Chondrocyte (in vitro differentiated cells): ENCODE results near the gene PCDHGB1. TPM values are rescaled to one million over a fixed set of nuclear protein-coding genes. Genes with fewer than 3 reads are reported as not detected.
A peak's percentile ranks its signal among the peaks of the same experiment; 100 is the strongest.
"Not testable (repeated sequence)": the region's sequence is repeated elsewhere in the genome, so short reads cannot be mapped to it uniquely, and the experiment has no call there.

ENCODE experiments used
- DNase-seq: peaks from one replicate; pipeline ENCODE4 v3.0.0; 2021; ENCODE audit warnings: mixed read lengths, low spot score
- H3K27ac Mint-ChIP-seq: one replicate; pipeline ENCODE4 v1.8.0; 2021; ENCODE audit warnings: mild to moderate bottlenecking, moderate library complexity, mixed read lengths; ENCODE audit not compliant: unreplicated experiment
- H3K27me3 Mint-ChIP-seq: 2 replicates; pipeline ENCODE4 v1.8.0; 2021; ENCODE audit warnings: low read depth, mixed read lengths
- H3K36me3 Mint-ChIP-seq: 2 replicates; pipeline ENCODE4 v1.8.0; 2021; ENCODE audit warnings: low read depth, mixed read lengths
- H3K4me1 Mint-ChIP-seq: 2 replicates; pipeline ENCODE4 v1.8.0; 2021; ENCODE audit warnings: low read depth, mild to moderate bottlenecking, mixed read lengths
- H3K4me3 Mint-ChIP-seq: one replicate; pipeline ENCODE4 v1.8.0; 2021; ENCODE audit warnings: mild to moderate bottlenecking, moderate library complexity, mixed read lengths; ENCODE audit not compliant: unreplicated experiment
- H3K9me3 Mint-ChIP-seq: 2 replicates; pipeline ENCODE4 v1.8.0; 2021; ENCODE audit warnings: low read depth, mixed read lengths
- total RNA-seq: library from RNA; stranded (reverse); gene quantifications from 3 replicates; pipeline ENCODE4 v1.2.1, GENCODE V29; 2021
- TF ChIP-seq, protein P1 (sequence below): fragments of 200-600 bp; sonication (generic); IDR thresholded peaks from 2 replicates; pipeline ENCODE4 v1.5.0; 2021; ENCODE audit warnings: antibody characterized with exemption, mild to moderate bottlenecking, moderate library complexity

Gene PCDHGB1
- total RNA-seq, 1 donor from 2014 or later = 2.7 TPM

DNA sequence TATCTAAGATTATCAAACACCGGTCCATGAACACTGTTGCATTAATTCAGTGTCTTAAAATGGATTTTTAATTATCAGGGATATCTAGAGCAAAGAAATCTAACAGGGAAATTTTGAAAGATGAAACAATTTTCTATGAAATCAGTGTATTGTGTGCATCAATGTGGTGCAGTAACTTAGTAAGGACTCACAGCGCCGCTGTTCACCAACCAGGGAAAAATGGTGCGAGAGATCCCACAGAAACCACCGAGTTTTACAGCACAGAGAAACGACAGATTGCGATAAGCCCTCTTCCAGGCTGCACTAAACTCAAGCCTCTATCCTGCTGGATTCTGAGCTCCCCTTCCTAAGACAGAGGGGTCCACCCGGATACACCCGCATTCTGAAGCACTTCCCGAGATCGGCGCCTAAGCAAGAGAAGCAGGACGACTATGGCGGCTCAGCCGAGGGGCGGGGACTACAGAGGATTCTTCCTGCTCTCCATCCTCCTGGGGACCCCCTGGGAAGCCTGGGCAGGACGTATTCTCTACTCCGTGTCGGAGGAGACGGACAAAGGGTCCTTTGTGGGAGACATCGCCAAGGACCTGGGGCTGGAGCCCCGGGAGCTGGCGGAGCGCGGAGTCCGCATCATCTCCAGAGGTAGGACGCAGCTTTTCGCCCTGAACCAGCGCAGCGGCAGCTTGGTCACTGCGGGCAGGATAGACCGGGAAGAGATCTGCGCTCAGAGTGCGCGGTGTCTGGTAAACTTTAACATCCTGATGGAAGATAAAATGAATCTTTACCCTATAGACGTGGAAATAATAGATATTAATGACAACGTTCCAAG is 32.8 kb downstream of the PCDHGB1 start, which contains the start of gene PCDHGA7:
PCDHGA7 (plus strand) TSS at position 274 of the 826 bp plus-strand sequence; CDS start at position 432, 158 bp downstream.
- Mint-ChIP-seq H3K4me1 (no peaks in the 10 kb centered on the region), H3K27me3 (no peaks in the 10 kb centered on the region), H3K4me3 (no peak within 1 kb of the TSS), H3K27ac (no peak within 1 kb of the TSS), H3K9me3 (peaks cover 51% of the 10 kb centered on the region), H3K36me3 (peaks cover 1% of the 10 kb centered on the region)
- TF ChIP-seq, protein P1, sequence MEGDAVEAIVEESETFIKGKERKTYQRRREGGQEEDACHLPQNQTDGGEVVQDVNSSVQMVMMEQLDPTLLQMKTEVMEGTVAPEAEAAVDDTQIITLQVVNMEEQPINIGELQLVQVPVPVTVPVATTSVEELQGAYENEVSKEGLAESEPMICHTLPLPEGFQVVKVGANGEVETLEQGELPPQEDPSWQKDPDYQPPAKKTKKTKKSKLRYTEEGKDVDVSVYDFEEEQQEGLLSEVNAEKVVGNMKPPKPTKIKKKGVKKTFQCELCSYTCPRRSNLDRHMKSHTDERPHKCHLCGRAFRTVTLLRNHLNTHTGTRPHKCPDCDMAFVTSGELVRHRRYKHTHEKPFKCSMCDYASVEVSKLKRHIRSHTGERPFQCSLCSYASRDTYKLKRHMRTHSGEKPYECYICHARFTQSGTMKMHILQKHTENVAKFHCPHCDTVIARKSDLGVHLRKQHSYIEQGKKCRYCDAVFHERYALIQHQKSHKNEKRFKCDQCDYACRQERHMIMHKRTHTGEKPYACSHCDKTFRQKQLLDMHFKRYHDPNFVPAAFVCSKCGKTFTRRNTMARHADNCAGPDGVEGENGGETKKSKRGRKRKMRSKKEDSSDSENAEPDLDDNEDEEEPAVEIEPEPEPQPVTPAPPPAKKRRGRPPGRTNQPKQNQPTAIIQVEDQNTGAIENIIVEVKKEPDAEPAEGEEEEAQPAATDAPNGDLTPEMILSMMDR = no peak
- DNase-seq = peak; percentile 85

DNA sequence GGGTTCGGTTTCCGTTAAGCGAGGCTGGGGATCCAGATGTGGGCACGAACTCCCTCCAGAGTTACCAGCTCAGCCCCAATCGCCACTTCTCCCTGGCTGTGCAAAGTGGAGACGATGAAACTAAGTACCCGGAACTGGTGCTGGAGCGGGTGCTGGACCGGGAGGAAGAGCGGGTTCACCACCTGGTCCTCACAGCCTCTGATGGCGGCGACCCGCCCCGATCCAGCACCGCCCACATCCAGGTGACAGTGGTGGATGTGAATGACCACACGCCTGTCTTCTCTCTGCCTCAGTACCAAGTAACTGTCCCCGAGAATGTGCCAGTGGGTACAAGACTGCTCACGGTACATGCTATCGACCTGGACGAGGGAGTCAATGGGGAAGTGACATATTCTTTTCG is 33.4 kb downstream of the PCDHGB1 start:
- TF ChIP-seq, protein P1 = no peak
- H3K4me1 Mint-ChIP-seq = no peaks in the 10 kb centered on the region
- peaks cover 1% of the 10 kb centered on the region for H3K36me3 Mint-ChIP-seq
- peak; percentile 77 for DNase-seq
- no peaks in the 10 kb centered on the region for H3K27me3 Mint-ChIP-seq
- peaks cover 52% of the 10 kb centered on the region for H3K9me3 Mint-ChIP-seq
- H3K4me3 Mint-ChIP-seq = no peak overlapping the region
- H3K27ac Mint-ChIP-seq = no peak overlapping the region

DNA sequence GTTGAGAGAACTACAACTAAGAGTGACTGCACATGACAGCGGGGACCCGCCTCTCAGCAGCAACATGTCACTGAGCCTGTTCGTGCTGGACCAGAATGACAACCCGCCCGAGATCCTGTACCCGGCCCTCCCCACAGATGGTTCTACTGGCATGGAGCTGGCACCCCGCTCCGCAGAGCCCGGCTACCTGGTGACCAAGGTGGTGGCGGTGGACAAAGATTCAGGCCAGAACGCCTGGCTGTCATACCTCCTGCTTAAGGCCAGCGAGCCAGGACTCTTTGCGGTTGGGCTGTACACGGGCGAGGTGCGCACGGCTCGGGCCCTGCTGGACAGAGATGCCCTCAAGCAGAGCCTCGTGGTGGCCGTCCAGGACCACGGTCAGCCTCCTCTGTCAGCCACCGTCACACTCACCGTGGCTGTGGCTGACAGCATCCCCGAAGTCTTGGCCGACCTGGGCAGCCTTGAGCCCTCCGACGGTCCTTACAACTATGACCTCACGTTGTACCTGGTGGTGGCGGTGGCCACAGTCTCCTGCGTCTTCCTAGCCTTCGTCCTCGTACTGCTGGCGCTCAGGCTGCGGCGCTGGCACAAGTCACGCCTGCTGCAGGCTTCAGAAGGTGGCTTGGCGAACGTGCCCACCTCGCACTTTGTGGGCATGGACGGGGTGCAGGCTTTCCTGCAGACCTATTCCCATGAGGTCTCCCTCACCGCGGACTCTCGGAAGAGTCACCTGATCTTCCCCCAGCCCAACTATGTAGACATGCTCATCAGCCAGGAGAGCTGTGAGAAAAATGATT is 34.8 kb downstream of the PCDHGB1 start:
- H3K27ac Mint-ChIP-seq = no peak overlapping the region
- TF ChIP-seq, protein P1 = no peak
- peak; percentile 88 for DNase-seq
- H3K4me3 Mint-ChIP-seq = no peak overlapping the region
- no peaks in the 10 kb centered on the region for H3K4me1 Mint-ChIP-seq
- H3K36me3 Mint-ChIP-seq = peaks cover 4% of the 10 kb centered on the region
- H3K27me3 Mint-ChIP-seq = no peaks in the 10 kb centered on the region
- H3K9me3 Mint-ChIP-seq = peaks cover 45% of the 10 kb centered on the region

DNA sequence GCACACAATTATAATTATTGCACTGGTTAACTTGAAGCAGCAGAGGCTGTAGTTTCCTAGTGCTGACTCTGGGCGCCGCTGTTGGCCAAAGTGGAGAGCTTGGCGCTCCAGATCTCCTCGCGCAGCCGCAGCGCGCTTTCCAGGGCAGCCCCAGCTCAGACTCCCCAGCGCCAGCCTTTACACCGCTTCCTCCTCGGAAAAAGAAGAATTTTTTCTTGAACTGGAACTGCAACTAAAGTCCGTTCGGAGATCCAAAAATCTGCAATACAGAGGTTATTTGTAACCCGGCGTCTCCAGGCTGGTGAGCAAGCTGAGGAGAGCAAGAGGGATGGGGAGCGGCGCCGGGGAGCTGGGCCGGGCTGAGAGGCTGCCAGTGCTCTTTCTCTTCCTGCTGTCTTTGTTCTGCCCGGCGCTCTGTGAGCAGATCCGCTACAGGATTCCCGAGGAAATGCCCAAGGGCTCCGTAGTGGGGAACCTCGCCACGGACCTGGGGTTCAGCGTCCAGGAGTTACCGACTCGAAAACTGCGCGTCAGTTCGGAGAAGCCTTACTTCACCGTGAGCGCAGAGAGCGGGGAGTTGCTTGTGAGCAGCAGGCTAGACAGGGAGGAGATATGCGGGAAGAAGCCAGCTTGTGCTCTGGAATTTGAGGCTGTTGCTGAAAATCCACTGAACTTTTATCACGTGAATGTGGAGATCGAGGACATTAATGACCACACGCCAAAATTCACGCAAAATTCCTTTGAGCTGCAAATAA is 37.8 kb downstream of the PCDHGB1 start, which contains the start of gene PCDHGB4:
PCDHGB4 (plus strand) TSS at position 142 of the 755 bp plus-strand sequence; CDS start at position 329, 187 bp downstream.
- DNase-seq, H3K27me3 Mint-ChIP-seq, H3K36me3 Mint-ChIP-seq, H3K4me1 Mint-ChIP-seq: not testable (repeated sequence)
- TF ChIP-seq, protein P1 = peak; percentile 66
- H3K27ac Mint-ChIP-seq = peak within 1 kb of the TSS; percentile 27
- H3K4me3 Mint-ChIP-seq = peak within 1 kb of the TSS; percentile 68
- peaks cover 46% of the 10 kb centered on the region for H3K9me3 Mint-ChIP-seq
